ENCODE measurements around the gene DPAGT1. TPM values are rescaled to one million over a fixed set of nuclear protein-coding genes. Genes with fewer than 3 reads are reported as not detected.
A peak's percentile ranks its signal among the peaks of the same experiment; 100 is the strongest.

DPAGT1 gene
- total RNA-seq, 1 donor from 2014 or later, result 10.5 TPM

- peak in 1 of 2 donors; percentile 88 for DNase-seq (ENCODE audit: low read depth in 2 of 2)
Observed at GRCh38 chr11:119094816-119095065, 6.9 kb downstream of the DPAGT1 start.

GRCh38 chr11:119093942-119094815 is 7.5 kb downstream of the DPAGT1 start:
- peak in 1 of 2 donors; percentile 53 for DNase-seq (ENCODE audit: low read depth in 2 of 2)

- DNase-seq (ENCODE audit: low read depth in 2 of 2), result no peak
Observed at GRCh38 chr11:119092880-119093842, 8.5 kb downstream of the DPAGT1 start.

- DNase-seq (ENCODE audit: low read depth in 2 of 2), result no peak
Observed at GRCh38 chr11:119091966-119092879, 9.4 kb downstream of the DPAGT1 start.

- DNase-seq (ENCODE audit: low read depth in 2 of 2), result no peak
Observed at GRCh38 chr11:119091178-119091577, 10.5 kb downstream of the DPAGT1 start.

- no peak for DNase-seq (ENCODE audit: low read depth in 2 of 2)
Observed at GRCh38 chr11:119089319-119089718, 12.3 kb downstream of the DPAGT1 start.

GRCh38 chr11:119088406-119088805 is 13.2 kb downstream of the DPAGT1 start:
- DNase-seq (ENCODE audit: low read depth in 2 of 2), result no peak

- no peak for DNase-seq (ENCODE audit: low read depth in 2 of 2)
Observed at GRCh38 chr11:119087747-119088241, 13.9 kb downstream of the DPAGT1 start.

GRCh38 chr11:119087123-119087522 is 14.5 kb downstream of the DPAGT1 start:
- no peak for DNase-seq (ENCODE audit: low read depth in 2 of 2)

GRCh38 chr11:119085437-119085847 is 16.2 kb downstream of the DPAGT1 start:
- no peak for DNase-seq (ENCODE audit: low read depth in 2 of 2)

GRCh38 chr11:119084663-119085436 is 16.8 kb downstream of the DPAGT1 start, which contains the start of gene HMBS:
Gene HMBS (plus strand): TSS chr11:119084881. CDS start chr11:119085034, 153 bp downstream.
- peak; percentile 90 to 93 for DNase-seq (ENCODE audit: low read depth in 2 of 2)

GRCh38 chr11:119081682-119082260 is 19.9 kb downstream of the DPAGT1 start:
- no peak for DNase-seq (ENCODE audit: low read depth in 2 of 2)

- DNase-seq (ENCODE audit: low read depth in 2 of 2), result no peak
Observed at GRCh38 chr11:119078675-119079420, 22.8 kb downstream of the DPAGT1 start.

GRCh38 chr11:119077839-119078238 is 23.8 kb downstream of the DPAGT1 start:
- no peak for DNase-seq (ENCODE audit: low read depth in 2 of 2)

GRCh38 chr11:119067371-119068222 is 34.1 kb downstream of the DPAGT1 start, which contains the start of gene VPS11:
Gene VPS11 (plus strand): TSS chr11:119067818. CDS start chr11:119067824, 6 bp downstream.
- peak; percentile 86 to 96 for DNase-seq (ENCODE audit: low read depth in 2 of 2)

- peak; percentile 25 to 60 for DNase-seq (ENCODE audit: low read depth in 2 of 2)
Observed at GRCh38 chr11:119065369-119065768, 36.3 kb downstream of the DPAGT1 start.

GRCh38 chr11:119062779-119063178 is 38.9 kb downstream of the DPAGT1 start:
- DNase-seq (ENCODE audit: low read depth in 2 of 2), result no peak

GRCh38 chr11:119061256-119061655 is 40.4 kb downstream of the DPAGT1 start:
- DNase-seq (ENCODE audit: low read depth in 2 of 2), result no peak
